ENCODE data around the gene TUBGCP6. TPM values are rescaled to one million over a fixed set of nuclear protein-coding genes. Genes with fewer than 3 reads are reported as not detected.

Gene TUBGCP6
- total and polyA plus RNA-seq, 2 donors (not counting 3 experiments of a cell fraction or from before 2014, with no cell fraction given): 33.1 to 45.3 TPM

DNA sequence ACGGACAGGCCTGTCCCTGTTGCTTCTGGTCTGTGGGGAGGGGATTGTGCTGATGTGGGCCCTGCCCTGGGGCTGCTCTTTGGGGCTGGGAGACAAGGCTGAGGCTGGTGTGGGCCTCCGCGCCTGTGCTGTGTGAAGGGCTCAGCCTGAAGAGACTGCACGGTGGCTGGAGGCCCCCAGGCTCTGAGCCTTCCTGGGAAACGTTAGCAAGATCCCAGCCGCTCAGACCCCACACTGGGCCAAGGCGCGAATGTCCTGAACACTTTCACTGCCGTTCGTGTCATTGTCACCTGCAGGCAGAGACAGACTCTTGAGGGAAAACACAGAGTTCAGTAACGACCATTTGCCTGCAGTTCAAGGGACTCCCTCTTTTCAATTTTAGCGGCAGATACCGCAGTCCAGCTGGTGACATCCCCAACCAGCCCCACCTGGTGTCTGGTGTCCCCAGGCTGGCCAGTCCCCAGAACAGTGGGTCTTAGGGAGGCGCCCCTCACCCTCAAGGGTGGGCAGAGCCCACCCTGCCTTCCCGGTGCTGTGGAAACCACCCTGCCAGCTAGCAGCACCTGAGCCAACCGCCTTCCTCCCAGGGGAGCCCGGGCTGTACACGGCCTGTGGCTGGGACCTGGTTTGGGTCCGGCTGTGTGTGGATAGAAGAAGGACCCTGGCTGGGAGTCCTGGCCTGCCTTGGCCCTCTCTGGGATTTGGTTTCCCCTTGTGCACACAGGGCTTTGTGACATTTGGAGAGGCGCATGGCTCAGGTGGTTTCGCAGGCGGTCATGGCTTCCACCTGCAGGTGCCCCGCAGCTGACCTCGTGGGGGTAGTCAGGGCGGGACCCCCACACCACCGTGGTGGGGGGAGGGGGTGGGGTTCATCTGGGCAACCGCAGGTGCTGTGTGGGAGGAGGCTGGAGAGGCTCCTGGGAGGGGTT, 68.6 kb downstream of the TUBGCP6 start:
- DNase-seq (ENCODE audit: low read depth, low spot score) (no peak), FAIRE-seq (no peak)
- intact Hi-C loops (cut with micrococcal nuclease): no loop called here
- no peaks in the 10 kb centered on the region for H3K9me1 ChIP-seq (replicated peaks; ENCODE audit: control insufficient read depth, extremely low read depth, insufficient read depth, low read length)
- H2AFZ ChIP-seq (ENCODE audit: low read depth, low read length): no peak overlapping the region
- no peak overlapping the region for H3K4me2 ChIP-seq (ENCODE audit: insufficient read depth, low read length)
- peaks cover under 1% of the 10 kb centered on the region for H3K4me1 ChIP-seq (ENCODE audit: control insufficient read depth, extremely low read depth, insufficient read depth, low read length)
- H3K9me3 ChIP-seq (replicated peaks; ENCODE audit: control insufficient read depth, insufficient read depth, low read length): no peaks in the 10 kb centered on the region
- H3K79me2 ChIP-seq (ENCODE audit: control insufficient read depth, insufficient read depth, low read length): no peaks in the 10 kb centered on the region
- dilution Hi-C loops (cut with MboI; ENCODE audit: extremely low pct_ligation_motif_present, low sequenced_read_pairs): no loop called here
- no peaks in the 10 kb centered on the region for H4K20me1 ChIP-seq (replicated peaks; ENCODE audit: control insufficient read depth, extremely low read depth, insufficient read depth, low read length)
- no peaks in the 10 kb centered on the region for H3K27me3 ChIP-seq (ENCODE audit: control insufficient read depth in 2 of 2, insufficient read depth in 2 of 2, low read length in 2 of 2)
- TF ChIP-seq FOS (IDR thresholded peaks at IDR 0.05; ENCODE audit: borderline replicate concordance, insufficient read depth, low read length): no peak
- TF ChIP-seq, protein P1, sequence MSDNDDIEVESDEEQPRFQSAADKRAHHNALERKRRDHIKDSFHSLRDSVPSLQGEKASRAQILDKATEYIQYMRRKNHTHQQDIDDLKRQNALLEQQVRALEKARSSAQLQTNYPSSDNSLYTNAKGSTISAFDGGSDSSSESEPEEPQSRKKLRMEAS (IDR thresholded peaks at IDR 0.05; ENCODE audit: insufficient read depth, insufficient read length): no peak
- no peak for TF ChIP-seq POLR2AphosphoS5 (IDR thresholded peaks at IDR 0.05; ENCODE audit: insufficient read depth, low read depth, low read length)
- TF ChIP-seq, protein P2, sequence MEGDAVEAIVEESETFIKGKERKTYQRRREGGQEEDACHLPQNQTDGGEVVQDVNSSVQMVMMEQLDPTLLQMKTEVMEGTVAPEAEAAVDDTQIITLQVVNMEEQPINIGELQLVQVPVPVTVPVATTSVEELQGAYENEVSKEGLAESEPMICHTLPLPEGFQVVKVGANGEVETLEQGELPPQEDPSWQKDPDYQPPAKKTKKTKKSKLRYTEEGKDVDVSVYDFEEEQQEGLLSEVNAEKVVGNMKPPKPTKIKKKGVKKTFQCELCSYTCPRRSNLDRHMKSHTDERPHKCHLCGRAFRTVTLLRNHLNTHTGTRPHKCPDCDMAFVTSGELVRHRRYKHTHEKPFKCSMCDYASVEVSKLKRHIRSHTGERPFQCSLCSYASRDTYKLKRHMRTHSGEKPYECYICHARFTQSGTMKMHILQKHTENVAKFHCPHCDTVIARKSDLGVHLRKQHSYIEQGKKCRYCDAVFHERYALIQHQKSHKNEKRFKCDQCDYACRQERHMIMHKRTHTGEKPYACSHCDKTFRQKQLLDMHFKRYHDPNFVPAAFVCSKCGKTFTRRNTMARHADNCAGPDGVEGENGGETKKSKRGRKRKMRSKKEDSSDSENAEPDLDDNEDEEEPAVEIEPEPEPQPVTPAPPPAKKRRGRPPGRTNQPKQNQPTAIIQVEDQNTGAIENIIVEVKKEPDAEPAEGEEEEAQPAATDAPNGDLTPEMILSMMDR (IDR thresholded peaks at IDR 0.05; ENCODE audit: extremely low read depth in 1 of 2, insufficient read depth in 1 of 2, low read depth in 1 of 2, low read length in 2 of 2): no peak
- no peak overlapping the region for H3K9ac ChIP-seq (replicated peaks; ENCODE audit: extremely low read depth, insufficient read depth, low read length)
- ChIA-PET POLR2A (no interaction called here), CTCF (no interaction called here)
- no TSS peak for BruUV-seq (replicated peaks)
- H3K36me3 ChIP-seq (ENCODE audit: control insufficient read depth in 2 of 2, extremely low read depth in 1 of 2, insufficient read depth in 2 of 2, low read length in 2 of 2): no peaks in the 10 kb centered on the region
- no peak overlapping the region for H3K4me3 ChIP-seq (replicated peaks in 1 of 3; ENCODE audit: insufficient read depth in 1 of 3, low read depth in 1 of 3, low read length in 3 of 3)
- H3K27ac ChIP-seq (ENCODE audit: insufficient read depth, low read depth, low read length): no peak overlapping the region

DNA sequence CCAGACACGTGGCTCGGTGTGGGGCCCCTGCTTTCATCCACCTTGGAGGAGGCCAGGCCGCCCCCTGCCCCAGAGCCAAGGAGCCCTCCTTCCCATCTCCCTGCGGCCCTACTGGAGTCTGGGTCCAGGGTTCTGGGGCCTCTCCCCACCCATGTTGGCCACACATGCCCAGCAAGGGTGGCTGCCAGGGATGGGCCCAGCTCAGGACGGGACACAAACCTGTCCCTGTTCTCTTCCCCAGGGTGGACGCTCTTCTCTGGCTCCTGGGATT, 69.7 kb downstream of the TUBGCP6 start:
- H2AFZ ChIP-seq (ENCODE audit: low read depth, low read length): no peak overlapping the region
- no peaks in the 10 kb centered on the region for H4K20me1 ChIP-seq (replicated peaks; ENCODE audit: control insufficient read depth, extremely low read depth, insufficient read depth, low read length)
- intact Hi-C loops (cut with micrococcal nuclease) (no loop called here), dilution Hi-C loops (cut with MboI; ENCODE audit: extremely low pct_ligation_motif_present, low sequenced_read_pairs) (no loop called here)
- no peaks in the 10 kb centered on the region for H3K79me2 ChIP-seq (ENCODE audit: control insufficient read depth, insufficient read depth, low read length)
- H3K27ac ChIP-seq (ENCODE audit: insufficient read depth, low read depth, low read length): no peak overlapping the region
- peaks cover 4% of the 10 kb centered on the region for H3K4me1 ChIP-seq (ENCODE audit: control insufficient read depth, extremely low read depth, insufficient read depth, low read length)
- H3K9ac ChIP-seq (replicated peaks; ENCODE audit: extremely low read depth, insufficient read depth, low read length): no peak overlapping the region
- FAIRE-seq (no peak), DNase-seq (ENCODE audit: low read depth, low spot score) (no peak)
- no peaks in the 10 kb centered on the region for H3K27me3 ChIP-seq (ENCODE audit: control insufficient read depth in 2 of 2, insufficient read depth in 2 of 2, low read length in 2 of 2)
- ChIA-PET POLR2A (no interaction called here), CTCF (no interaction called here)
- H3K4me2 ChIP-seq (ENCODE audit: insufficient read depth, low read length): no peak overlapping the region
- no peak overlapping the region for H3K4me3 ChIP-seq (replicated peaks in 1 of 3; ENCODE audit: insufficient read depth in 1 of 3, low read depth in 1 of 3, low read length in 3 of 3)
- no peaks in the 10 kb centered on the region for H3K36me3 ChIP-seq (ENCODE audit: control insufficient read depth in 2 of 2, extremely low read depth in 1 of 2, insufficient read depth in 2 of 2, low read length in 2 of 2)
- no peak for TF ChIP-seq FOS (IDR thresholded peaks at IDR 0.05; ENCODE audit: borderline replicate concordance, insufficient read depth, low read length)
- BruUV-seq (replicated peaks): no TSS peak
- H3K9me3 ChIP-seq (replicated peaks; ENCODE audit: control insufficient read depth, insufficient read depth, low read length): no peaks in the 10 kb centered on the region
- no peaks in the 10 kb centered on the region for H3K9me1 ChIP-seq (replicated peaks; ENCODE audit: control insufficient read depth, extremely low read depth, insufficient read depth, low read length)

All from endothelial cell of umbilical vein (primary cell).